WERI-Rb-1 (cell line): ENCODE measurements around the gene GAS2.

Source experiments
- DNase-seq: peaks from one replicate; pipeline ENCODE4 v3.0.0-alpha.2; 2020
- H3K27ac ChIP-seq: fragments of 250-450 bp; sonication (Bioruptor Pico); 2 replicates; pipeline ENCODE4 v1.5.1; 2020; ENCODE audit warnings: mild to moderate bottlenecking, moderate library complexity
- H3K27me3 ChIP-seq: fragments of 250-450 bp; sonication (Bioruptor Pico); 2 replicates; pipeline ENCODE4 v1.5.1; 2021; ENCODE audit warnings: mild to moderate bottlenecking, low read depth, moderate library complexity; ENCODE audit not compliant: insufficient read depth, severe bottlenecking
- H3K36me3 ChIP-seq: fragments of 250-450 bp; sonication (Bioruptor Pico); 2 replicates; pipeline ENCODE4 v1.5.1; 2020; ENCODE audit warnings: mild to moderate bottlenecking, moderate library complexity
- H3K4me3 ChIP-seq: 2 replicates; pipeline ENCODE4 v1.5.1; 2011; ENCODE audit warnings: low read depth, mild to moderate bottlenecking, control low read depth, low read length
- H3K9me3 ChIP-seq: fragments of 250-450 bp; sonication (Bioruptor Pico); 2 replicates; pipeline ENCODE4 v1.5.1; 2021; ENCODE audit warnings: mild to moderate bottlenecking, moderate library complexity; ENCODE audit not compliant: severe bottlenecking
- CTCF ChIP-seq: IDR thresholded peaks from 2 replicates; pipeline ENCODE4 v1.5.1; 2011; ENCODE audit warnings: low read depth, mild to moderate bottlenecking, control low read depth, inconsistent platforms, low read length

GAS2 gene

GRCh38 chr11:22680628-22681027 lies 14.2 kb downstream of the GAS2 start:
- TF ChIP-seq CTCF: no peak

DNA sequence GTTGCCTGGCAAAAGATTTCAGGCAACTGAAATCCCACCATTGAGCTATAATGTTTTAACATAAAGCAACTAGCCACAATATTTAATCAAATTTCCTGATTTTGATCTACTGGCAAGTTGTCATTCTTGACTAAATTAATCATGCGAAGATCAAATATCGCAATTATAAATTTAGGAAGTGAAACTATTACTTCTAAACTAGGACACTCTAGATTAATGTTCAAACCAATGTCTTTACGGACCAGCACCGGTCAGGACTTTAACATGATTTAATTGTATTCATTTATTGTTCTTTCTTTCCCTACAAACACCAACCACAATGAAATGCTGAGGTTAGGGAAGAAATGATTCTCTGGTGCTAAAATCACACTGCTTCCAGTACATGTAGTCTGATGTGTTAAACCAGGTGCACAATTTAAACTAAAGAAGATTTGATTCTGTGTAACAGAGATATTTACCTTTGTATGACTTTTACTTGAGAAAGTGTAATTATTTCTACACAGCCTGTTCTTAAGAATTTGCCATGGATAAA lies 14.9 kb downstream of the GAS2 start:
- Histone ChIP-seq H3K36me3 (no peaks in the 10 kb centered on the region), H3K27me3 (no peaks in the 10 kb centered on the region), H3K4me3 (no peak overlapping the region), H3K27ac (no peak overlapping the region), H3K9me3 (no peaks in the 10 kb centered on the region)
- DNase-seq: no peak
- no peak for TF ChIP-seq CTCF

More at GRCh38 chr11:22680628-22681027, 14.2 kb downstream of the GAS2 start:
- Histone ChIP-seq H3K27me3 (no peaks in the 10 kb centered on the region), H3K9me3 (no peaks in the 10 kb centered on the region), H3K4me3 (no peak overlapping the region), H3K27ac (no peak overlapping the region), H3K36me3 (no peaks in the 10 kb centered on the region)
- no peak for DNase-seq

- Histone ChIP-seq H3K27me3 (no peaks in the 10 kb centered on the region), H3K27ac (no peak overlapping the region), H3K36me3 (no peaks in the 10 kb centered on the region), H3K4me3 (no peak overlapping the region), H3K9me3 (no peaks in the 10 kb centered on the region)
- no peak for DNase-seq
- TF ChIP-seq CTCF: no peak
Measured at GRCh38 chr11:22684082-22684481, 17.7 kb downstream of the GAS2 start.

- H3K9me3 ChIP-seq: no peaks in the 10 kb centered on the region
- no peak for TF ChIP-seq CTCF
- no peak overlapping the region for H3K4me3 ChIP-seq
- no peak overlapping the region for H3K27ac ChIP-seq
- H3K36me3 ChIP-seq: no peaks in the 10 kb centered on the region
- no peak for DNase-seq
- no peaks in the 10 kb centered on the region for H3K27me3 ChIP-seq
Measured at GRCh38 chr11:22685111-22685510, 18.7 kb downstream of the GAS2 start.

DNA sequence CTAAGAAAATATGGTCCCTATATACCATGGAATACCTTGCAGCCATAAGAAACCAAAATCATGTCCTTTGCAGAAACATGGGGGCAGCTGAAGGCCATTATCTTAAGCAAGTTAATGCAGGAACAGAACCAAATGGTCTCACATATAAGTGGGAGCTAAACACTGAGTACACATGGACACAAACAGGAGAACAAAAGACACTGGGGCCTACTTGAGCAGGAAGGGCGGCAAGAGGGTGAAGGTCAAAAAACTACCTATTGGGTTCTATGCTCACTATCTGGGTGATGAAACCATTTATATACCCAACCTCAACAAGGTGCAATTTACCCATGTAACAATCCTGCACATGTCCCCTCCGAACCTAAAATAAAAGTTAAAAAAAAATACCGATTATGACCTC lies 22.5 kb downstream of the GAS2 start:
- TF ChIP-seq CTCF: no peak
- Histone ChIP-seq H3K27me3 (no peaks in the 10 kb centered on the region), H3K27ac (no peak overlapping the region), H3K4me3 (no peak overlapping the region), H3K9me3 (no peaks in the 10 kb centered on the region), H3K36me3 (no peaks in the 10 kb centered on the region)
- no peak for DNase-seq

GRCh38 chr11:22690257-22690656 lies 23.8 kb downstream of the GAS2 start:
- TF ChIP-seq CTCF: no peak
- Histone ChIP-seq H3K27me3 (no peaks in the 10 kb centered on the region), H3K36me3 (no peaks in the 10 kb centered on the region), H3K4me3 (no peak overlapping the region), H3K9me3 (no peaks in the 10 kb centered on the region), H3K27ac (no peak overlapping the region)
- DNase-seq: no peak
